Measurements from ENCODE around the gene CALHM1.
"Not testable (repeated sequence)": the region's sequence is repeated elsewhere in the genome, so short reads cannot be mapped to it uniquely, and the experiment has no call there.

Gene CALHM1

DNA sequence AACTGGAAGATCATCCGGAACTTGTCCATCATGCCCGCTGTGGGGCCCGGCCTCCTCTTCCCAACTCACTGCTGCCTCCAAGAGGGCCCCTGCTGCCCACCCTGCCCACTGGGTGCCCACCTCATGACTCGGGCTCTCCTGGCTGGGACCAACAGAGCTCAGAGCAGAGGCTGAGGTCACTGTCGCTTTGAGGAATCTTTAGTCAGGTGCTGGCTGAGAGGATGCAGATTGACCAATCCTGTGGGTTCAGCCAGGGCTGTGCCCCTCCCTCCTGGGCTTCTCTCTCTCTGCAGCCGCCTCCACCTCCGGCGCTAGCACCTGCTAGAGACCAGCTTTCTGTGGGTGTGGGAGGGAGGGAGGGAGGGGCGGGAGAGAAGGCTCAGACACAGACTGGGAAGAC, at the start of gene CALHM1:
Gene CALHM1 (minus strand): TSS at position 181 of the 400 bp plus-strand sequence. CDS start 149 bp downstream, at position 32.
- no peak for DNase-seq

GRCh38 chr10:103507235-103508191, 48.8 kb upstream of the CALHM1 start:
- no peak for DNase-seq

GRCh38 chr10:103506061-103506460, 47.4 kb upstream of the CALHM1 start:
- DNase-seq, result no peak

DNA sequence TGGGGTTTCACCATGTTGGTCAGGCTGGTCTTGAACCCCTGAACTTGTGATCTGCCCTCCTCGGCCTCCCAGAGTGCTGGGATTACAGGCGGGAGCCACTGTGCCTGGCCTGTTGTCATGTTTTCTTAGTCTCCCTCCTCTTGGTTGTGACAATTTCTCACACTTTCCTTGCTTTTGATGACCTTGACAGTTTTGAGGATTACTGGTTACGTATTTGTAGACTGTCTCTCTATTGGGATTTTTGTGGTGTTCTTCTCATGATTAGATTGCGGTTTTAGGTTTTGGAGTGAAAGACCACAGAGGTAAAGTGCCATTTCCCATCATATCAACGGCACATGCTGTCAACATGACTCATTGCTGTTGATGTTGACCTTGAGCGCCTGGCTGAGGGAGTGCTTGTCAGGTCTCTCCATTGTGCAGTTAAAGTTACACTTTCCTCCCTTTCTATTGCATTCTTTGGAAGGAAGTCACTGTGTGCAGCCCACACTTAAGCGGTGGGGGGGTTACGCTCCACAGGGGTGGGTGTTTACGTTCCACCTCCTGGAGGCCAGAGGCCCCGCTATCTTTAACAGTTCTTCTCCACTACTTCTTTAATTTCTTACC, 45.6 kb upstream of the CALHM1 start:
- DNase-seq, result no peak

- DNase-seq, result not testable (repeated sequence)
These were observed 45.1 kb upstream of the CALHM1 start for GRCh38 chr10:103503777-103504176.

DNA sequence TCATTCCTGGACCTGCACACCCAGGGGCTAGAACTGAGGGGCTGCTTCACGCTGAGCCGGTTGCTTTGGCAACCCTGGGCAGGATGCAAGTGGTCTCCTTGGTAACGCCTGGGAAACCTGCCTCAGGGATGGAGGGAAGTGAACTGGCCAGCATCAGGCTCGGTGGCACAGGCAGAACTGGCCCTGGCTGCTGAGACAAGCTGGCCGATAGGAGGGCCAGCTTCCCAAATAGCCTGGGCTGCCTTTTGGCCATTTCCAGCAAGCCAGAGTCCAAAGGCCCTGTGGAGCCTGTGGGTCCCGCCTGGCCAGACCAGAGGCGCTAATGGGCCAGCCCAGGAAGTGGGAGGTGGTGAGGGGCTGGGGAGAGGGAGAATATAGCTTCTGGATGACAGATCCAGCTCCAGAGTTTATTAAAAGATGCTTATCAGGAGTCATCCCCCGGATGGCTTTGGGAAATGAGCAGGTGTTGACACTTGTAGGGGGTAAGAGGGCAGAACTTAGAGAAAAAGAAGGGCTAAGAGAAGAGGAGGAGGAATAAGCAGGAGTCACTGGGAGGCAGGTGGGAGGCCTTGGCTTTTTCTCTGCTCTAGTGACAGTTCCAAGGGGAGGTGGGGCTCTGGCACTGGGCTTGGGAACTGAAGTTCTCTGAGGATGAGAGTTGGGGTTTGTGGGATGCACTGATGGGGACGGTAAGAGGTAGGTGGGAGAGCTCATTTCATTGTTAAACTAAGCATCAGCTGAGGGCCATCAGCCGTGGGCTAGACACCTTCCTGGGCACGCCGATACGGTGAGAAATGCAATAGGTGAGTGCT, 44.4 kb upstream of the CALHM1 start:
- no peak for DNase-seq

- DNase-seq, result no peak
These were observed 42.5 kb upstream of the CALHM1 start for GRCh38 chr10:103501186-103501585.

GRCh38 chr10:103500481-103500880, 41.8 kb upstream of the CALHM1 start:
- no peak for DNase-seq

- DNase-seq, result no peak
These were observed 41.2 kb upstream of the CALHM1 start for GRCh38 chr10:103499881-103500280.

DNA sequence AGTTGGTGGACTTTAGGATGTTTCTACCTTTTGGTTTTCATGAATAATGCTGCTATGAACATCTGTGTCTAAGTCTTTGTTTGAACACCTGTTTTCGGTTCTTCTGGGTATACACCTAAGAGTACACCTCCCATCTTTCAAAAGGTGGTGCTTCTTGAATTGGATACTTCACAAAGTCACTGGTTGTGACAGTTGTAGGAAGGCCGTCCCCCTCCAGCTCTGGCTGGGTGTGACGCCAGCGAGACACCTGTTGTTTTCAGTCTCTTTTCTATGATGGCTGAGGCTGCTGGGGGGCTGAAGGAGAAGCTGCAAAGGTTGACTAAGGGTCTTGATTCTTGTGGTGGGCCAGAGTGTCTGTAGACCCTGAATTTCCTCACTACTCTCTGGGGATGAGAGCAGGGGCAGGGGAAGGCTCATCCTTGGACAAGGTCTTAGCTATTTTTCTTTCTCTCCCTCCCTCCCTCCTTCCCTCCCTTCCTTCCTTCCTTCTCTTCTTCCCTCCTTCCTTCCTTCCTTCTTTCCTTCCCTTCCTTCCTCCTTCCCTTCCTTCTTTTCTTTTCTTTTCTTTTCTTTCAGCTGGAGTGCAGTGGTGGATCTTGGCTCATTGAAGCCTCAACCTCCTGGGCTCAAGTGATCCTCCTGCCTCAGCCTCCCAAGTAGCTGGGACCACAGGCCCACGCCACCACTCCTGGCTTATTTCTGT, 40.4 kb upstream of the CALHM1 start:
- DNase-seq, result no peak

- no peak for DNase-seq
These were observed 38.6 kb upstream of the CALHM1 start for GRCh38 chr10:103497161-103497915.

DNA sequence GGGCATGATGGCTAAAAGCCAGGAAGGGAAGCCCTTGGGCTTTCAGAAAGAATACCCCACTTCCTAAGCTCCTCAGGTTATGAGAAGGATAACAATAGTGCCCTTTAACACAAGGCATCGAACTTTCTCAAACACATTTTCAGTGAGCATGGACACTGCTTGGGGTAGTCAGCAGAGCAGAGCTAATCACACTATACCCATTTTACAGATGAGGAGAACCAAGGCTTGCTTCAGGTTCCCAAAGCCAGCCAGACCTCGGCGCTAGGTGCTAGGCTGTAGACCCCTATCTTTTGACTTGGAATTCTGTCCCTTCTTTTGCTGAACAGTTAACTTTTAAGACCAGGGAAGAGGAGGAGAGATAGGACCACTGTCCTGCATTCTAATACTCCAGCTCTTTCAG, 36.6 kb upstream of the CALHM1 start:
- no peak for DNase-seq

- DNase-seq, result no peak
These were observed 35.5 kb upstream of the CALHM1 start for GRCh38 chr10:103493916-103494877.

- no peak for DNase-seq
These were observed 34.7 kb upstream of the CALHM1 start, which contains the start of gene NEURL1 for GRCh38 chr10:103493362-103493915. TSS of gene NEURL1 (plus strand) at chr10:103493705. CDS start at chr10:103494388, 683 bp downstream.

DNA sequence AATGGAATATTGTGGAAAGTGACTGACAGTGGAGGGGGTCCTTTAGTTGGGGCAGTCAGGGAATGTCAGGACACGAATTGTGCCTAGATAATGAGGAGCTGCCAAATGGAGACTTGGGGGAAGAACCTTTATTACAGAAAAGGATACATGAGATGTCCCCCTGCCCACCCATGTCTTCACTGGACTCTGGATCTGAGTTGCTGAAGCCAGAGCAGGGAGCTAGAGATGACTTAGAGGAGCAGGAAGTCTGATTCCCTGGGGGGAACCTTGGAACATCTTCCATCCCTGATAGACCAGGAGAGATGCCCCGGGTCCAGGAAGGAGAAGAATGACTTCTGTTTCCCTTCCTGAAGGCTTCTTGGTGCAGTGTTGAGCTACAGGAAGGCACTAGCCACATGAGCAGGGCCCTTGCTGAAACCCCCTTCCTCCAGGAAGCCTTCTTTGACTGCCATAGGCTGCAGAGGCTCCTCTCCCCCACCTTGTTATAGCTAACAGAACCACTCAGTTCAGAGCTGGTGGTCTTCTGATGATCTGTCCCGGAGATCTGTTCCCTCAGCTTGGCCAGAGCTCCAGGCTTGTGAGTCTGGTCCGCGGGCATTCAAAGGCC, 34.1 kb upstream of the CALHM1 start:
- no peak for DNase-seq

- DNase-seq, result no peak
These were observed 33.1 kb upstream of the CALHM1 start for GRCh38 chr10:103491729-103492364.

DNA sequence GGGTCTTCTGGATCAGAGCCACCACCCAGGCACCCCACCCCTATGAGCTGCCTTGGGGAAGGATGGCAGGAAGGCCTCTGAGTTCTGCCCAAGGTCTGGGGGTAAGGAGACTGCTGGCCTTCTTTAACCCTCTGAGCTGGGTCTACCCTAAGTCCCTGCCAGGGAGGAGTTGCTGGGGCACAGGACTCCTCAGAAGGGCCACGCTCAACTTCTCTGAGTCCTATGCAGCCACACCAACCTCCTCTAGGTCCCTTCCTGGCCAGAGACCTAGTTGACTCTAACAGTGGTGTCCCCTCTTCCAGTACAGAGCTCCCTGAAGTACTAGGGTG, 32.2 kb upstream of the CALHM1 start:
- no peak for DNase-seq

DNA sequence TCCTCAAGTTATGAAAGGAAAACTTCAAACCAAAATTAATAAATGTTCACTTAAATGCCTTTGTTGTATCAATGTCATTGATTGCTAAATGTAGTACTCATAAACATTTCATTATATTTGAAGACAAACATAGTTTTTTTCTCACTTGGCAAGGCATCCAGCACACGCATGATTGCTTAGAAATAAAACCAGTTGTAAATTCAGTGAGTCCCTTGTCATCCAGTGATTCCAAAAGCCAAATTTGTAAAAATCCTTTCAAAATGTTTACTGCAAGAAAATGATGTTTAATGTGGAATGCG, 28.7 kb upstream of the CALHM1 start:
- no peak for DNase-seq

DNA sequence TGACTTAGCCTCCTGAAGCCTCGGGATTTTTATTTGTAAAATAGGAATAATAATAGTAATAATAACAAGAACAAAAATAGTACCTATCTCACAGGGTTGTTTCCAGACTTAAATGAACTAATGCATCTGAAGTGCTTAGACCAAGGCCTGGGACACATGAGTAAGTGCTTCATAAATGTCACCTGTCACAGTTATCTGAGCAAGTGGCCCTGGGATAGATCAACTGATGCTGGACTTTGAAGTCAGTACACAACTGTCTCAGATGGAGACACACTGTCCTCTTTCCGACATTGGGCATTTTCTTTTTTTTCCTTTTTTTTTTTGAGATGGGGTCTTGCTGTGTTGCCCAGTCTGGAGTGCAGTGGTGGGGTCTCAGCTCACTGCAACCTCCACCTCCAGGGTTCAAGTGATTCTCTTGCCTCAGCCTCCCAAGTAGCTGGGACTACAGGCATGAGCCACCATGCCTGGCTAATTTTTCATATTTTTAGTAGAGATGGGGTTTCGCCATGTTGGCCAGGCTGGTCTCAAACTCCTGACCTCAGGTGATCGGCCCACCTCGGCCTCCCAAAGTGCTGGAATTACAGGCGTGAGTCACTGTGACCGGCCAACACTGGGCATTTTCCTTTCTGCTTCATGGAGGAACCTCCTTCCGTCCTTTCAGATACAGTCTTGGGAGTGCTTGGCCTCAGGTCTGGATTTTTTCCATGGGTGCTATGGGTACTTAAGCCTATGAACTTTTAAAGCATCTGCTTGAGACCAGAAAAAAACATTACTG, 28.1 kb upstream of the CALHM1 start:
- DNase-seq, result not testable (repeated sequence)
